ENCODE measurements around the gene ARMC9.

ARMC9 gene

DNA sequence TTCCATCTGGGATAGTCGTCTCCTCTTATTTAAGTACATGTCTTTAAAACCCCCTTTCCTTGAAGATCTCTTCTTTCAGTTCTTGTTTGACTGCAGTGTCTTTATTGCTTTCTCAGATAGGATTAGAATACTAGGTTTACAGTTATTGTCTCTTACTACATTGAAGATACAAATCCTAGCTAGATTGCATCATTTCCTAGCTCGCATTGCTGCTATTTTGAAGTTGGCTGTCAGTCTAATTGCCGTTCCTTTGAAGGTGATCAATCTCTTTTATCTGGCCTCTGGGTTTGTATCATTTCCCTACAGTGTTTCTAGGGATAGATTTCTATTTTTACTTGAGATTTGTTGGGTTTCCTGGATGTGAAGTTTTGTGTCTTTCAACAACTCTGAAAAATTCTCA lies 20.9 kb downstream of the ARMC9 start:
- ChIA-PET POLR2A (interaction anchor here (0.6 kb wide), 1 partner anchor 287 kb away, joined by 3 read pairs; no protein-coding TSS in a partner anchor), CTCF (interaction anchor here (1.2 to 2.7 kb wide), 3 partner anchors 8 to 191 kb away, joined by 3 to 11 read pairs (median 6); no protein-coding TSS in a partner anchor)
- TF ChIP-seq, protein P1, sequence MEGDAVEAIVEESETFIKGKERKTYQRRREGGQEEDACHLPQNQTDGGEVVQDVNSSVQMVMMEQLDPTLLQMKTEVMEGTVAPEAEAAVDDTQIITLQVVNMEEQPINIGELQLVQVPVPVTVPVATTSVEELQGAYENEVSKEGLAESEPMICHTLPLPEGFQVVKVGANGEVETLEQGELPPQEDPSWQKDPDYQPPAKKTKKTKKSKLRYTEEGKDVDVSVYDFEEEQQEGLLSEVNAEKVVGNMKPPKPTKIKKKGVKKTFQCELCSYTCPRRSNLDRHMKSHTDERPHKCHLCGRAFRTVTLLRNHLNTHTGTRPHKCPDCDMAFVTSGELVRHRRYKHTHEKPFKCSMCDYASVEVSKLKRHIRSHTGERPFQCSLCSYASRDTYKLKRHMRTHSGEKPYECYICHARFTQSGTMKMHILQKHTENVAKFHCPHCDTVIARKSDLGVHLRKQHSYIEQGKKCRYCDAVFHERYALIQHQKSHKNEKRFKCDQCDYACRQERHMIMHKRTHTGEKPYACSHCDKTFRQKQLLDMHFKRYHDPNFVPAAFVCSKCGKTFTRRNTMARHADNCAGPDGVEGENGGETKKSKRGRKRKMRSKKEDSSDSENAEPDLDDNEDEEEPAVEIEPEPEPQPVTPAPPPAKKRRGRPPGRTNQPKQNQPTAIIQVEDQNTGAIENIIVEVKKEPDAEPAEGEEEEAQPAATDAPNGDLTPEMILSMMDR (IDR thresholded peaks at IDR 0.05; ENCODE audit: control extremely low read depth, extremely low read depth, low read depth, missing control alignments): no peak
- no peak for DNase-seq (ENCODE audit: extremely low spot score)

DNA sequence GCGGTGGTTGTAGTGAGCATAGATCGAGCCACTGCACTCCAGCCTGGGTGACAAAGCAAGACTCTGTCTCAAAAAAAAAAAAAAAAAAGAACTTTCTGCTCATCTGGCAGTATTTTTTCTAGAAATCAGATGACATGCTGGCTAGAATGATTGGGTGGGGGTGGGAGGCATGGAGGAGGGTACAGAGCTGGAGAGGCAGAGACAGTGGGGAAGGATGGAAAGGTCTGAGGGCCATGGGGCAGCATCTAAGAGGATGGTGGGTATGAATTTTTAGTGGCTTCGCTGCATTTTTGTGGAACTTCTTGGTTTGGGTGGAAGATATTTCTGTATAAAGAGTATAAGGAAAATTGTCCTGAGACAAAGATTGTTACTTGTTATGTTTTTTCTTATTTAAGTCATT lies 23.3 kb downstream of the ARMC9 start:
- TF ChIP-seq, protein P1 (IDR thresholded peaks at IDR 0.05; ENCODE audit: control extremely low read depth, extremely low read depth, low read depth, missing control alignments): no peak
- DNase-seq (ENCODE audit: extremely low spot score): no peak
- CTCF ChIA-PET: interaction anchor here (10.1 kb wide), 1 partner anchor 187 kb away, joined by 152 read pairs; no protein-coding TSS in a partner anchor
- POLR2A ChIA-PET: no interaction called here

DNA sequence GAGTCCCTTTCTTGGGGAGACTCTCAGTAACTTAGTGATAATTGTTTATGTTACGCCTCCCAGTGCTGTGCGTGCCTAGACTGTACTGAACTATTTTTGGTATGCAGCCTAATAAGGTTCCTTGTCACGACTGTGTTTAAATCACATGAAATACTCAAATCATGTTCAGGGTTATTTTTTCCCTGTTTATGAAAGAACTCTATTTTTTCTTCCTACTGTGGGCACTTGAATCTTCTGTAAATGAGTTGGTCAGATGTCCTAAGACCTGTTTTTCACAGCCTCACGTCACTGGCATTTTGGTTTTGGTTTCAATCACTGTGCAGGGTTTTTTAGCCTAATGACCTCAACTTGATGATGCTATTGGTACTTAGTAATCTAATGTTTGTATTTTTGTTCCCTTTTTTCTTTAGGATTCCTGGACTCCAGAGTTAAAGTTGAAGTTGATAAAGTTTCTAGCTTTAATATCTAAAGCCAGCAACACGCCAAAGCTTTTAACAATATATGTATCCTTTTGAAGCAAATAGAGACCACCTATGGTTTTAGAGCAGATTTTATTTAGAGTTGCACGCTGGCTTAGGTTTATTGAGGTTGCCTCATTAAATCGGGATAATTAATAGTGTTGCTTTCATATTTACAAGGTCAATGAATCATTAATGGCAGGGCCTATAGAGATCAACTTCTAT lies 24.0 kb downstream of the ARMC9 start:
- TF ChIP-seq, protein P1 (IDR thresholded peaks at IDR 0.05; ENCODE audit: control extremely low read depth, extremely low read depth, low read depth, missing control alignments): no peak
- POLR2A ChIA-PET: interaction anchor here (0.6 kb wide), 1 partner anchor 18 kb away, joined by 7 read pairs; no protein-coding TSS in a partner anchor
- CTCF ChIA-PET: interaction anchor here (1.0 to 10.1 kb wide), 3 partner anchors 35 to 186 kb away, joined by 3 to 152 read pairs (median 4); no protein-coding TSS in a partner anchor
- peak; percentile 61 for DNase-seq (ENCODE audit: extremely low spot score)

DNA sequence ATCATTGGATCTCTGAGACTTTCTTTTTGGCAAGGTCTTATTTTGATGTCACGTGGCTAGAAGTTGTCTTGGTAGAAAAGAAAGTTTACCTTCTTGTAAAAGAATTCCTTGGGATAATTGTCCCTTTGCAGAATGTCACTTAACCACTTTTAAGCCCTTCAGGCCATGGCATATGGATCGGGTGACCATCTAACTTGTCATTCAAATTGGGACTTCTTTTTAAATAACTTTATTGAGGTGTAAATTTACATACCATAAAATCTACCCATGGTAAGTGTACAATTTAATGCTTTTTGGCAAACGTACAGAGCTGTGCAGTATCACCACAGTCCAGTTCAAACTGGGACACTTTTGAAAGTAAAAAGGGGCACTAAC lies 24.6 kb downstream of the ARMC9 start:
- TF ChIP-seq, protein P1 (IDR thresholded peaks at IDR 0.05; ENCODE audit: control extremely low read depth, extremely low read depth, low read depth, missing control alignments): no peak
- ChIA-PET POLR2A (no interaction called here), CTCF (interaction anchor here (1.0 to 10.1 kb wide), 5 partner anchors 36 to 186 kb away, joined by 3 to 152 read pairs (median 5); no protein-coding TSS in a partner anchor)
- DNase-seq (ENCODE audit: extremely low spot score): no peak

DNA sequence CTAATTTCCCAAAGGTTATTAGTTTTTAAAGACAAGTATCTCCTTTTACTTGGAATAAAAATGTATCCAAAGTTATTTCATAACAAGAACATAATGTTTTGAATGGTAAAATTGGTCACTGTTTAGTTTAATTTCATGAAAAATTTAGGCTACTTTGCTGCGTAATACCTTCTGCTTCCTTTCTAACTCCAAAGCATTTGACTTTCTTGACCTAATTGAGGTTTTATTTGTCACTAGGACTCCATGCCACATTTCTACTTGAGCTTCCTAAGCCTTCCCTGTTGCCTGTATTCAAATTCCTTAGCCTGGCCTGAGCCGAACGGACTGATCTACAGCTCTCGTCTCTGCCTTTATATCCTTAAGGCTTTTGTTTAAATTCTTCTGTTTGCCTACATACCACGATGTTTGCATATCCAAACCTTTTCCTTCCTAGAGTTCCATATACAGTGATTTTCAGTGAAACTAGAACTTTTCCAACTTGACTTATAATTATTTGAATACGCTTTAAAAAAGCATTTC lies 25.1 kb downstream of the ARMC9 start:
- POLR2A ChIA-PET: no interaction called here
- TF ChIP-seq, protein P1 (IDR thresholded peaks at IDR 0.05; ENCODE audit: control extremely low read depth, extremely low read depth, low read depth, missing control alignments): no peak
- DNase-seq (ENCODE audit: extremely low spot score): no peak
- CTCF ChIA-PET: interaction anchor here (1.0 to 10.1 kb wide), 8 partner anchors 11 to 230 kb away, joined by 4 to 152 read pairs (median 6); no protein-coding TSS in a partner anchor

DNA sequence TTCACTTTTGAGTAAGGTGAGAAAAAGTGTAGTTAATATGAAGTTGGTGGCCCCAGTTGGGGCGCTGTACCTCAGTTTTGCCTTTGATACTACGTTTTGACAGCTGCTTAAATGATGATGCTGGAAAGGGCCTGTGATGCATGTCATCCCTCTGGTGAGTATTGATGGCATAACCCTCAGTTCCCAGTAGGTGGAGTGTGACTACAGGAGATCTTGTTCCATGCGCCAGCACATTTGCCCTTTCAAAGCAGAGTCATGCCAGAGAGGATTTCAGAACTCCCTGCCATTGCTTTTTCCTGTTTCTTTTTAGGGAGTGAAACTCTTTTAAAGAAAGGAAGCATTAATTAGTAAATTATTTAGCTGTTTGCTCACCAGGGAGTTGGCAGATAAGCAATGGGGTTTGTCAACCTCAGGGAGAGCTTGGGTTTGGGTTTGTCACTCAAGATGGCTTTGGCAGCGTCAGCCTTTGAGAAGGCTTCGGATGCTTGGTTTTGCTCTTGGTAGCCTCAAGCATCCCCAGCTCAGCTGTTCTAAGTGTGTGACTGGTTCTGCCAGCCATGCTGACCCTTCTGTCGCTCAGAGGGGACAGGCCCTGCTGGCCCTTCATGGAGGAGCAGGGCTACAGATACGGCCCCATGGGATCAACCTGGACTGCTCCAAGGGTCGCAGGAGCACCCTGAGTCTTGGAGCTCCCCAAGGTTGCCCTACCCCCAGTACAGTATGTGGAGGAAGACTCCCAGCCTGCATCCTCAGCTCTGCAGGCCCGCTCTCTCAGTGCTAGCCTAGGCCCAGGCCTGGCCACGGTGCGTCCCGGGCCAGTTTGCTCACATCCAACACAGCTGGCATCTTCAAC lies 29.1 kb downstream of the ARMC9 start:
- POLR2A ChIA-PET: interaction anchor here (0.6 to 1.9 kb wide), 4 partner anchors 29 to 237 kb away, joined by 3 to 7 read pairs (median 4); partner anchors contain the start of genes ARMC9 and NCL
- TF ChIP-seq, protein P1 (IDR thresholded peaks at IDR 0.05; ENCODE audit: control extremely low read depth, extremely low read depth, low read depth, missing control alignments): peak; percentile 74

More for the DNA sequence above, 29.1 kb downstream of the ARMC9 start:
- DNase-seq (ENCODE audit: extremely low spot score): peak; percentile 83
- CTCF ChIA-PET: interaction anchor here (0.5 to 10.1 kb wide), 54 partner anchors 9 to 374 kb away, joined by 3 to 152 read pairs (median 5); partner anchors contain the start of genes ARMC9 and NCL

Measured in GM10248 (cell line).